ENCODE measurements around the gene NRP1.
"Not testable (repeated sequence)": the region's sequence is repeated elsewhere in the genome, so short reads cannot be mapped to it uniquely, and the experiment has no call there.

The NRP1 gene

DNA sequence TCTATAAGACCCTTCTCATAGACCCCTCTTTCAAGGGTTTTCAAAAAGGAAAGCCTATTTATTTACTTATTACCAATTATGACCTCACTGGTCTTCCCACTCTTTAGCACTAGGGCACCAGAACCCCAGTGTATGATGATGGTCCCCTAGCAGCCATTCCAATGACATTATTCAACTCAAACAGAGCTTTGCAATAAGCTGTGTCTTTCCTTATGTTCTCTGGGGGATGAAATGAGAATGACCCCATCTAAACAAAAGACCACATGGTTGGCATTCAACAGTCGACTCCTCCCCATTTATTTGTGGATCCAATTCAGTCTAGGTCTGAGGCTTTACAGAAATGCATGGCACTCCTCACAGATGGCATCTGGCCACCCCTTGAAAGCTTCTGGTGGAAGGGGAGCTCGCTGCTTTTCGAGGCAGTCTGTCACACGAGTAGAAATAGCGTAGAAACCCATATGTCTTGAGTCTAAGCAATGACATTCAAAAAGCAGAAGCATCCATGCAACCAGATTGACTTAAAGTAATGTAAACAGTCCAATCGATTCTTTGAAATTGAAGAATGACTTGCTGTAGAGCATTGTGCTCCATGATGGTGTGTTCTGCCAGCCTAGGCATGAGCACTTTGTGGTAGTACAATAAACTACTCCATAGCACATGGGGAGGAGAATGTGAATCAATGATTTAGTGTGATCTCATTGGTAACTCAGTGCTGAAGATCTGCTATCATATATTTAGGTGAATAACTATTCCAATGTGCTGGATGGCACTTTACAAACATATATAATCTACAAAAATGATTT lies 29.8 kb downstream of the NRP1 start:
- no peak for DNase-seq (ENCODE audit: low read depth)
- no peak overlapping the region for H3K4me3 ChIP-seq (ENCODE audit: low read length)
- TF ChIP-seq, protein P1, sequence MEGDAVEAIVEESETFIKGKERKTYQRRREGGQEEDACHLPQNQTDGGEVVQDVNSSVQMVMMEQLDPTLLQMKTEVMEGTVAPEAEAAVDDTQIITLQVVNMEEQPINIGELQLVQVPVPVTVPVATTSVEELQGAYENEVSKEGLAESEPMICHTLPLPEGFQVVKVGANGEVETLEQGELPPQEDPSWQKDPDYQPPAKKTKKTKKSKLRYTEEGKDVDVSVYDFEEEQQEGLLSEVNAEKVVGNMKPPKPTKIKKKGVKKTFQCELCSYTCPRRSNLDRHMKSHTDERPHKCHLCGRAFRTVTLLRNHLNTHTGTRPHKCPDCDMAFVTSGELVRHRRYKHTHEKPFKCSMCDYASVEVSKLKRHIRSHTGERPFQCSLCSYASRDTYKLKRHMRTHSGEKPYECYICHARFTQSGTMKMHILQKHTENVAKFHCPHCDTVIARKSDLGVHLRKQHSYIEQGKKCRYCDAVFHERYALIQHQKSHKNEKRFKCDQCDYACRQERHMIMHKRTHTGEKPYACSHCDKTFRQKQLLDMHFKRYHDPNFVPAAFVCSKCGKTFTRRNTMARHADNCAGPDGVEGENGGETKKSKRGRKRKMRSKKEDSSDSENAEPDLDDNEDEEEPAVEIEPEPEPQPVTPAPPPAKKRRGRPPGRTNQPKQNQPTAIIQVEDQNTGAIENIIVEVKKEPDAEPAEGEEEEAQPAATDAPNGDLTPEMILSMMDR (IDR thresholded peaks at IDR 0.05; ENCODE audit: insufficient read depth, low read depth, low read length, missing control alignments) = no peak

- H3K4me3 ChIP-seq (ENCODE audit: low read length) = no peak overlapping the region
- no peak for DNase-seq (ENCODE audit: low read depth)
Observed at GRCh38 chr10:33303988-33304387, 30.5 kb downstream of the NRP1 start.

DNA sequence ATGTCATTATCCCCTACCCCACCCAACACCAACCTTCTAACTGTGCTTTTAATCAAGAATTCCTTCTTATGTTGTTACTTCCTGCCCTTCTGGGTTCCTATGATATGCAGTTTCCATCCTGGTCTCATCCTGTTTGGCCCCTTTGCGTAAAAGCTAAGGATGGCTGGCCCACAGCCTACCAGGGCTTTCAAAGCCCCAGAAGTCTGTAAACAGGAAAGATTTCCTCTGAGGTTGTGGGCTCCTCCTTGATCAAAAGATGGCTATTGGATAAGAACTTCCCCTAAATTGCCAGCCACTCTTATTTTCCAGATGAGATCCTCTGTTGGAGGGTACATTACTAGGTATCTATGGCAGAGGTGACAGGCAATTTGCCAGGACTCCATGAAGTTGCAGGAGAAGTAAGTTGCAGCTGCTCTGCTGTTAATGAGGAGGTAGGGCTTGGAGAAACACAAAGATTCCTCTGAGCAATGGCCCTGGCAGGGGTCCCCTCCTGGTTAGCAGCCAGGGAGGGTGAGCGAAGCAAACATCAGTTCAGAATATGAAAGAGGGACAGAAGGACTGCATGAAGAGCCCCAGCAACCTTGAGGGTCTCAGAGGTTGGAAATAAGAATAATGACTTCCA lies 32.1 kb downstream of the NRP1 start:
- DNase-seq (ENCODE audit: low read depth) = no peak
- TF ChIP-seq, protein P1 (IDR thresholded peaks at IDR 0.05; ENCODE audit: insufficient read depth, low read depth, low read length, missing control alignments) = no peak
- H3K4me3 ChIP-seq (ENCODE audit: low read length) = no peak overlapping the region

More at GRCh38 chr10:33303988-33304387, 30.5 kb downstream of the NRP1 start:
- TF ChIP-seq, protein P1 (IDR thresholded peaks at IDR 0.05; ENCODE audit: insufficient read depth, low read depth, low read length, missing control alignments) = no peak

- DNase-seq (ENCODE audit: low read depth) = no peak
- H3K4me3 ChIP-seq (ENCODE audit: low read length) = no peak overlapping the region
- TF ChIP-seq, protein P1 (IDR thresholded peaks at IDR 0.05; ENCODE audit: insufficient read depth, low read depth, low read length, missing control alignments) = no peak
Observed at GRCh38 chr10:33301097-33301789, 33.2 kb downstream of the NRP1 start.

DNA sequence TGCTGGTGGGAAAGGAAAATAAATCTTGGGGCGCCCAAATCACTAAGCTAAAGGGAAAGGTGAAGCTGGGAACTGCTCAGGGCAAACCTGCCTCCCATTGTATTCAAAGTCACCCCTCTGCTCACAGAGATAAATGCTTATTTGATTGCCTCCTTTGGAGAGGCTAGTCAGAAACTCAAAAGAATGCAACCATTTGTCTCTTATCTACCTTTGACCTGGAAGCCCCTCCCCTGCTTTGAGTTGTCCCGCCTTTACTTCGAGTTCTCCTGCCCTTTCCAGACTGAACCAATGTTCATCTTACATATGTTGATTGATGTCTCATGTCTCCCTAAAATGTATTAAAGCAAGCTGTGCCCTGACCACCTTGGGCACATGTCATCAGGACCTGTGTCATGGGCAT lies 33.9 kb downstream of the NRP1 start:
- not testable (repeated sequence) for H3K4me3 ChIP-seq (ENCODE audit: low read length); DNase-seq (ENCODE audit: low read depth)

- no peak overlapping the region for H3K4me3 ChIP-seq (ENCODE audit: low read length)
- TF ChIP-seq, protein P1 (IDR thresholded peaks at IDR 0.05; ENCODE audit: insufficient read depth, low read depth, low read length, missing control alignments) = no peak
- no peak for DNase-seq (ENCODE audit: low read depth)
Observed at GRCh38 chr10:33298893-33299292, 35.6 kb downstream of the NRP1 start.

DNA sequence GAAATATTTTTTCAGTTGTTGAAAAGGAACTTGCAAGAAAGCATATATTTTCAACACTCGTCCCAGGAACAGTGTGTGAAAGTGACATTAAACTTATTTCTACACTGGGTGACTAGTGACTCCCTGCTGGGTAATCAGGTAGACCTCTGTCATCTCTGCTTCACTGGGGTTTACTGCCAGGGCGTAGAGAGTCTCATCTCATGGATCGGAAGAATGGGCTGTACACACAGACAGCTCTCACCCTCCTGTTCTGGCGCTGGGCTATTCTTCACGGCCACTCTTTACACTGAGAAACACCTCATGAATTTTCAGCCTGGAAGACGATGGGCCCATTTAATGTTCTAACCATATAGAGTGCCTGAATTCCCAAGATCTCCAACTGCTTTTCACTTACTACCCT lies 36.4 kb downstream of the NRP1 start:
- H3K4me3 ChIP-seq (ENCODE audit: low read length) = no peak overlapping the region
- DNase-seq (ENCODE audit: low read depth) = no peak
- TF ChIP-seq, protein P1 (IDR thresholded peaks at IDR 0.05; ENCODE audit: insufficient read depth, low read depth, low read length, missing control alignments) = no peak
